B cell (primary cell): Measurements from ENCODE around the gene KLK13. TPM values are rescaled to one million over a fixed set of nuclear protein-coding genes. Genes with fewer than 3 reads are reported as not detected.

ENCODE experiments used
- ATAC-seq: fragments of 200-7000 bp; cut with Tn5 transposase; one replicate; pipeline ENCODE4 v1.10.0; 2021; ENCODE audit warnings: low read depth, mild to moderate bottlenecking, moderate number of reproducible peaks, moderate library complexity
- CTCF ChIA-PET: fragments of 350-600 bp; sonication (Branson Sonifier 250); formaldehyde crosslinking; loops from one replicate; lab custom pipeline; 2021; ENCODE audit warnings: antibody characterized with exemption, inconsistent platforms; lab: Charles Lee
- POLR2A ChIA-PET: fragments of 350-600 bp; sonication (Branson Sonifier 250); formaldehyde crosslinking; loops from one replicate; lab custom pipeline; 2021; ENCODE audit warnings: antibody characterized with exemption; lab: Charles Lee
- DNase-seq: peaks from one replicate; pipeline ENCODE4 v3.0.0; 2013
- H2AFZ ChIP-seq: 2 replicates; pipeline ENCODE4 v1.6.1; 2012; ENCODE audit warnings: mild to moderate bottlenecking, low read depth, low read length; ENCODE audit not compliant: insufficient read depth, poor library complexity, severe bottlenecking
- H3K27ac ChIP-seq, 2 donors: 1 replicate in 1 of 2; 2 replicates in 1 of 2; pipeline ENCODE4 v1.5.1; 2012 to 2013; ENCODE audit warnings: low read length in 2 of 2, mild to moderate bottlenecking in 2 of 2, moderate library complexity in 1 of 2
- H3K27me3 ChIP-seq, 4 experiments: fragments of 200-600 bp in 1 of 4; sonication (generic) in 1 of 4; replicated peaks in 1 of 4; 1 replicate in 2 of 4; 2 replicates in 2 of 4; pipeline versions ENCODE4 v1.6.1 to v1.7.0; 2013 to 2016; ENCODE audit warnings: low read length in 3 of 4, mild to moderate bottlenecking in 2 of 4, mixed read lengths in 1 of 4, moderate library complexity in 1 of 4; ENCODE audit not compliant: insufficient read depth in 4 of 4, control insufficient read depth in 3 of 4; ENCODE audit errors: control extremely low read depth in 1 of 4
- H3K36me3 ChIP-seq, 2 experiments: replicated peaks in 1 of 2; 1 replicate in 1 of 2; 2 replicates in 1 of 2; pipeline versions ENCODE4 v1.6.1 to v1.7.1; 2013; ENCODE audit warnings: low read length in 1 of 2; ENCODE audit not compliant: insufficient read depth in 2 of 2, control insufficient read depth in 1 of 2; ENCODE audit errors: control extremely low read depth in 1 of 2, extremely low read depth in 1 of 2
- H3K4me1 ChIP-seq, 2 donors: fragments of 200-600 bp in 1 of 2; sonication (generic) in 1 of 2; 1 replicate in 1 of 2; 2 replicates in 1 of 2; pipeline versions ENCODE4 v1.5.1 to v1.6.1; 2013 to 2017; ENCODE audit warnings: low read length in 2 of 2; ENCODE audit not compliant: control insufficient read depth in 2 of 2, insufficient read depth in 2 of 2
- H3K4me2 ChIP-seq: replicated peaks from 2 replicates; pipeline ENCODE3; 2012; ENCODE audit warnings: mild to moderate bottlenecking, low read depth, low read length; ENCODE audit not compliant: poor library complexity, severe bottlenecking
- H3K4me3 ChIP-seq, 5 experiments: fragments of 200-600 bp in 1 of 5; sonication (generic) in 1 of 5; 1 replicate in 3 of 5; 2 replicates in 2 of 5; pipeline versions ENCODE4 v1.5.1 to v1.7.0; 2011 to 2016; ENCODE audit warnings: low read length in 4 of 5, mild to moderate bottlenecking in 4 of 5, low read depth in 2 of 5, control low read depth in 1 of 5, moderate library complexity in 1 of 5; ENCODE audit not compliant: insufficient read depth in 1 of 5; ENCODE audit errors: control extremely low read depth in 1 of 5, extremely low read depth in 1 of 5
- H3K79me2 ChIP-seq: fragments of 200-600 bp; sonication (generic); one replicate; pipeline ENCODE4 v1.6.0; 2016; ENCODE audit warnings: low read length; ENCODE audit not compliant: control insufficient read depth, insufficient read depth
- H3K9ac ChIP-seq: fragments of 200-600 bp; sonication (generic); 2 replicates; pipeline ENCODE4 v1.6.1; 2017; ENCODE audit warnings: mild to moderate bottlenecking, low read length, moderate library complexity
- H3K9me3 ChIP-seq, 3 donors: one replicate each; pipeline versions ENCODE4 v1.6.1 to v1.7.1; 2013; ENCODE audit warnings: low read length in 2 of 3; ENCODE audit not compliant: control insufficient read depth in 2 of 3, insufficient read depth in 1 of 3; ENCODE audit errors: control extremely low read depth in 1 of 3
- H4K20me1 ChIP-seq: 2 replicates; pipeline ENCODE4 v1.6.0; 2012; ENCODE audit warnings: mild to moderate bottlenecking, low read length; ENCODE audit not compliant: insufficient read depth, control insufficient read depth, poor library complexity, severe bottlenecking
- H3K27ac Mint-ChIP-seq: one replicate; pipeline ENCODE4 v1.8.0; 2021; ENCODE audit warnings: mixed read lengths
- H3K27me3 Mint-ChIP-seq: one replicate; pipeline ENCODE4 v1.8.0; 2021; ENCODE audit warnings: mixed read lengths
- H3K4me1 Mint-ChIP-seq: one replicate; pipeline ENCODE4 v1.8.0; 2021; ENCODE audit warnings: mixed read lengths
- H3K4me3 Mint-ChIP-seq: one replicate; pipeline ENCODE4 v1.8.0; 2021; ENCODE audit warnings: mixed read lengths
- H3K9me3 Mint-ChIP-seq: one replicate; pipeline ENCODE4 v1.8.0; 2022; ENCODE audit warnings: mixed read lengths; ENCODE audit not compliant: insufficient read depth
- EZH2 ChIP-seq: IDR thresholded peaks from 2 replicates; pipeline ENCODE4 v1.6.1; 2012; ENCODE audit warnings: borderline replicate concordance, low read depth, mild to moderate bottlenecking, moderate library complexity, low read length; ENCODE audit not compliant: insufficient read depth, poor library complexity, severe bottlenecking
- WGBS: methylation state at CpG from one replicate; pipeline ENCODE4 v1.1.5; 2013; ENCODE audit warnings: missing lambda C conversion rate; ENCODE audit not compliant: insufficient coverage; 5-methylcytosine and 5-hydroxymethylcytosine counted together
- intact Hi-C: fragments of 100-400 bp; cut with micrococcal nuclease; formaldehyde crosslinking; loops from one replicate; pipeline ENCODE4 v1.10.0; 2022
- polyA plus RNA-seq: library from polyadenylated mRNA; depleted of rRNA; stranded (reverse); fragments of >200 nt; gene quantifications from 2 replicates; pipeline ENCODE4 v1.2.3, GENCODE V29; 2012
- total RNA-seq, 2 donors: library from RNA; stranded (reverse); fragments of 120-200 nt in 1 of 2; gene quantifications; 1 replicate in 1 of 2; 2 replicates in 1 of 2; pipeline versions ENCODE4 v1.2.3 to v1.2.4, GENCODE V29; 2013 to 2022
- TF ChIP-seq, protein P1 (sequence below): fragments of 200-600 bp; IDR thresholded peaks from one replicate; pipeline ENCODE4 v1.8.0; 2022; ENCODE audit warnings: antibody characterized with exemption, mild to moderate bottlenecking

Gene KLK13
- total and polyA plus RNA-seq, 2 donors (not counting 1 experiment from before 2014, with no cell fraction given), result not detected

GRCh38 chr19:51091126-51091525 lies 26.2 kb upstream of the KLK13 start:
- WGBS, result 96% methylated on average over 10 of the region's 10 CpGs
- no peak overlapping the region for H3K27ac ChIP-seq
- H3K4me1 ChIP-seq, result no peaks in the 10 kb centered on the region
- no peak overlapping the region for H3K9ac ChIP-seq
- no peaks in the 10 kb centered on the region for H3K27me3 ChIP-seq
- no peak overlapping the region for H3K4me3 ChIP-seq
- TF ChIP-seq, protein P1, sequence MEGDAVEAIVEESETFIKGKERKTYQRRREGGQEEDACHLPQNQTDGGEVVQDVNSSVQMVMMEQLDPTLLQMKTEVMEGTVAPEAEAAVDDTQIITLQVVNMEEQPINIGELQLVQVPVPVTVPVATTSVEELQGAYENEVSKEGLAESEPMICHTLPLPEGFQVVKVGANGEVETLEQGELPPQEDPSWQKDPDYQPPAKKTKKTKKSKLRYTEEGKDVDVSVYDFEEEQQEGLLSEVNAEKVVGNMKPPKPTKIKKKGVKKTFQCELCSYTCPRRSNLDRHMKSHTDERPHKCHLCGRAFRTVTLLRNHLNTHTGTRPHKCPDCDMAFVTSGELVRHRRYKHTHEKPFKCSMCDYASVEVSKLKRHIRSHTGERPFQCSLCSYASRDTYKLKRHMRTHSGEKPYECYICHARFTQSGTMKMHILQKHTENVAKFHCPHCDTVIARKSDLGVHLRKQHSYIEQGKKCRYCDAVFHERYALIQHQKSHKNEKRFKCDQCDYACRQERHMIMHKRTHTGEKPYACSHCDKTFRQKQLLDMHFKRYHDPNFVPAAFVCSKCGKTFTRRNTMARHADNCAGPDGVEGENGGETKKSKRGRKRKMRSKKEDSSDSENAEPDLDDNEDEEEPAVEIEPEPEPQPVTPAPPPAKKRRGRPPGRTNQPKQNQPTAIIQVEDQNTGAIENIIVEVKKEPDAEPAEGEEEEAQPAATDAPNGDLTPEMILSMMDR, result no peak
- no peak for TF ChIP-seq EZH2
- H4K20me1 ChIP-seq, result no peaks in the 10 kb centered on the region
- H3K4me2 ChIP-seq, result no peak overlapping the region
- H3K36me3 ChIP-seq, result no peaks in the 10 kb centered on the region
- POLR2A ChIA-PET, result no interaction called here
- DNase-seq, result no peak
- intact Hi-C loops, result no loop called here
- Mint-ChIP-seq H3K27ac (no peak overlapping the region), H3K4me3 (no peak overlapping the region), H3K27me3 (no peaks in the 10 kb centered on the region), H3K4me1 (no peaks in the 10 kb centered on the region), H3K9me3 (no peaks in the 10 kb centered on the region)
- H3K9me3 ChIP-seq, result no peaks in the 10 kb centered on the region
- no peak for ATAC-seq
- no peak overlapping the region for H2AFZ ChIP-seq
- H3K79me2 ChIP-seq, result no peaks in the 10 kb centered on the region
- CTCF ChIA-PET, result interaction anchor here (0.7 kb wide), 1 partner anchor 33 kb away, joined by 3 read pairs; no protein-coding TSS in a partner anchor

- WGBS, result 83% methylated on average over 3 of the region's 8 CpGs
- no peak overlapping the region for H3K4me2 ChIP-seq
- H3K4me1 Mint-ChIP-seq, result no peaks in the 10 kb centered on the region
- H3K27me3 Mint-ChIP-seq, result no peaks in the 10 kb centered on the region
- ChIA-PET POLR2A (no interaction called here), CTCF (interaction anchor here (0.7 kb wide), 1 partner anchor 33 kb away, joined by 3 read pairs; no protein-coding TSS in a partner anchor)
- H3K4me3 ChIP-seq, result no peak overlapping the region
- H3K27me3 ChIP-seq, result no peaks in the 10 kb centered on the region
- no peaks in the 10 kb centered on the region for H3K9me3 ChIP-seq
- DNase-seq, result no peak
- H3K4me3 Mint-ChIP-seq, result no peak overlapping the region
- no peaks in the 10 kb centered on the region for H3K4me1 ChIP-seq
- H3K9me3 Mint-ChIP-seq, result no peaks in the 10 kb centered on the region
- intact Hi-C loops, result no loop called here
- H2AFZ ChIP-seq, result no peak overlapping the region
- no peak overlapping the region for H3K27ac ChIP-seq
- no peaks in the 10 kb centered on the region for H3K79me2 ChIP-seq
- no peak overlapping the region for H3K9ac ChIP-seq
- TF ChIP-seq, protein P1, result no peak
- TF ChIP-seq EZH2, result no peak
- no peaks in the 10 kb centered on the region for H3K36me3 ChIP-seq
- no peak overlapping the region for H3K27ac Mint-ChIP-seq
- H4K20me1 ChIP-seq, result no peaks in the 10 kb centered on the region
- ATAC-seq, result no peak
These were observed 25.6 kb upstream of the KLK13 start for GRCh38 chr19:51090471-51090870.
